ENCODE measurements around the gene ATIC. TPM values are rescaled to one million over a fixed set of nuclear protein-coding genes. Genes with fewer than 3 reads are reported as not detected.

Gene ATIC
- polyA plus RNA-seq, 1 donor = 41.6 TPM

DNA sequence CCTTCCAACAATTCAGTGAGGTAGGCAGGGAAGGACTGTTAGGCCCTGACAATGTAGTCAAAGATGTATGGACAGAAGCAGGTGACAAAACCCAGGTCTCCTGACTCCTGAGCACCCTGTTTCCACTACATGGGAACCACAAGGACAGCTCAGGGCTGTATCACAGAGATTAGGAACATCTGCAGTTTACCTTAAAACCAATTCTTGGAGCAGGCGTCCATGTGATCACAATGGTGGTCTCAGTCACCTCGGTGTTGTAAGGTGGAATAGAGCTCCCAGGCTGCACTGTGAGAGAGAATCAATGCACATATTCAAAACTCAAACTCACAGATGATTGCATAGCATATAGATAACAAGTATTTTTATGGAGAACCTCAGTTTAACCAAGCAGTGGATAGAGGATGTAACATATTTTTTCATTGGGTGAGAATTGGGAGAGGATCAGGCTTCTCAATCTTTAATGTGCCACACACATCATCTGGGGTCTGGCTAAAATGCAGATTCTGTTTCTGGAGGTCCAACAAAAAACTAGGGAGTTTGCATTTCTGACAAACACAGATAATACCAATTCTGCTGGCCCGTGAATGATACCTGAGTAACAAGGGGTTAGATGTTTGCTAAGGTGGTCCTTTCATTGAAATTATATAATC is 87.3 kb downstream of the ATIC start:
- no peak for DNase-seq (ENCODE audit: low read depth)

Other genes with a start within 250 kb of the ATIC start
- 0.03 TPM for gene ABCA12, start 173.4 kb upstream of the ATIC start, polyA plus RNA-seq (ENCODE audit: insufficient read length)
- 410 TPM for gene FN1, start 124.0 kb downstream of the ATIC start, polyA plus RNA-seq (ENCODE audit: insufficient read length)

All from forelimb muscle (tissue), 1 donor.